ENCODE data around the gene CRLF3. TPM values are rescaled to one million over a fixed set of nuclear protein-coding genes. Genes with fewer than 3 reads are reported as not detected.
"Not testable (repeated sequence)": the region's sequence is repeated elsewhere in the genome, so short reads cannot be mapped to it uniquely, and the experiment has no call there.

Gene CRLF3, protein sequence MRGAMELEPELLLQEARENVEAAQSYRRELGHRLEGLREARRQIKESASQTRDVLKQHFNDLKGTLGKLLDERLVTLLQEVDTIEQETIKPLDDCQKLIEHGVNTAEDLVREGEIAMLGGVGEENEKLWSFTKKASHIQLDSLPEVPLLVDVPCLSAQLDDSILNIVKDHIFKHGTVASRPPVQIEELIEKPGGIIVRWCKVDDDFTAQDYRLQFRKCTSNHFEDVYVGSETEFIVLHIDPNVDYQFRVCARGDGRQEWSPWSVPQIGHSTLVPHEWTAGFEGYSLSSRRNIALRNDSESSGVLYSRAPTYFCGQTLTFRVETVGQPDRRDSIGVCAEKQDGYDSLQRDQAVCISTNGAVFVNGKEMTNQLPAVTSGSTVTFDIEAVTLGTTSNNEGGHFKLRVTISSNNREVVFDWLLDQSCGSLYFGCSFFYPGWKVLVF
- 15.7 TPM for total RNA-seq

GRCh38 chr17:30824356-30825145 is at the start of gene CRLF3:
Gene CRLF3, minus strand, starts transcription at chr17:30824692. Its CDS starts 41 bp downstream, at chr17:30824651.
- DNase-seq = peak; percentile 92

GRCh38 chr17:30869005-30869404 is 44.5 kb upstream of the CRLF3 start:
- DNase-seq = no peak

GRCh38 chr17:30864636-30865035 is 40.1 kb upstream of the CRLF3 start:
- no peak for DNase-seq

GRCh38 chr17:30858556-30859250 is 34.2 kb upstream of the CRLF3 start:
- no peak for DNase-seq

GRCh38 chr17:30854146-30854545 is 29.7 kb upstream of the CRLF3 start:
- DNase-seq = no peak

GRCh38 chr17:30848021-30848420 is 23.5 kb upstream of the CRLF3 start:
- no peak for DNase-seq

DNA sequence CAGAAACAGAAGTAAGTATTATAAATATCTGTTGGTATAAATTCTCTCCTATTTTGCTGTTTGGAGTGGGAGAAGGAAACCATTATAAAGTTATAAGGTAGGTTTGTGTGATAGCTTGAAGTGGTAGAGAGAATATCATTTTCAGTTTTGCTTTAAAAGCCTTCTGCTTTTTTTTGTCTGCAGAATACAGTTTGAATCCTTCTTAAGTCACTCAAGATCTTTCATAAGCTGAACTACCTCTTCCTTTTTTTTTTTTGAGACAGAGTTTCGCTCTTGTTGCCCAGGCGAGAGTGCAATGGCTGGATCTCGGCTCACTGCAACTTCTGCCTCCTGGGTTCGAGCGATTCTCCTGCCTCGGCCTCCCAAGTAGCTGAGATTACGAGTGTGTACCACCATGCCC is 16.3 kb upstream of the CRLF3 start:
- no peak for DNase-seq

DNA sequence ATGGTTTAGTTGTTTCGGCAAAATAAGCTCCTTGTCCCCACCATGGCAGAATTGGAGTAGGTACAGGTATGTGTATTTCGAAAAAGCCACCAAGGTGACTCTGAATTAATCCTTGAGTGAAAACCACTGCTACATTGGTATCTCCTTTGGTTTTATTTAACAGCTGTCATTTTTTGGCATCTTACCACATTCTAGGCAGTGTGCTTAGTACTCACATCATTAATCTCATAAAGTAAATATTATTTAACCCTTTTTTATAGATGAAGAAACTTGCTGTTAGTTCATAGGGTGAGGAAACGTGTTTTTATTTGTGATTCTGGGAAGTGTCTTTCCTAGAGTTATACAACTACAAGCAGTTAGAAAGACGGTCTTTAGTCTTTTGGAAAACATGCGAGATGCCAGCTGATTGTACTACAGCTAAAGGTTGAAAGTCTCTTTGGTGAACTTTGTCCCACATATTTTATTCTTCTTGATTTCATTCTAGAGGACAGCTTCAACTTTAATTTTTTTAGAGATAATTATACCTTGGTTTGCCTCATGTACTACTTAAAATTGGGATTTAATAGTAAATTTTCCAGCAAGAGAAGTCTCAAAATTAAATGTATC is 13.8 kb upstream of the CRLF3 start:
- no peak for DNase-seq

DNA sequence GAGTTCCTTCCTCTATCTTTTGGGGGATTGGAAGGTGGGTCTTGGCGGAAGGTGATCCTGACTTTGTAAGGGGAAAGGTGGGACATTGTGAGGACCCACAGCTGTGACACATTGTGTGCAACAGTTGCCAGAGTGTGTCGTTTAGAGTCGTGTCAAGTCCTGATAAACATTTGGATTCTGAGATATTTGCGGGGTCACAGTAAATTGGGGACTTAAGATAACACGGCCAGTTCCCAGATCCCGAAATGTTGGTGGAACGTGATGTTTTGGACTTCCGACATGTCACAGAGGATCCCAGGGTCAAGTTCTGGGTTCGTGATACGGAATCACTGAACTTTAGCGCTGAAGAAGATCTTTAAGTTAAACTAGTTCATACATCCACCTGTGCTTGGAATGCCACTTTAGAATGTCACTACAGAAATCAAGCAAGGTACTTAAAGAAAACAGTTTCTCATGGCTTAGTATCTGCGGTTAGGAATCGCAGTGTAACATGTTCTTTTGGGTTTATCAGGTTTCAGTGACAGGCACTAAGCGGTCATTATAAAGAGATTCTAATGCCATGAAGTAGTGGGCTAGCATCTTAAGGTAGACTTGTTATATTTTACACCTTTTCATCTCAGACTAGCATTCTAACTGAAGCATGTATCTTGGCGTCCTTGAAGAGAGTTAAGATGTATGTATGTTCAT is 8.1 kb upstream of the CRLF3 start:
- no peak for DNase-seq

- DNase-seq = peak; percentile 84
Observed at GRCh38 chr17:30831663-30832437, 7.4 kb upstream of the CRLF3 start, which contains the start of gene ATAD5. Gene ATAD5, plus strand, starts transcription at chr17:30831966. Its CDS starts 382 bp downstream, at chr17:30832348.

- DNase-seq = no peak
Observed at GRCh38 chr17:30831257-30831656, 6.8 kb upstream of the CRLF3 start.

DNA sequence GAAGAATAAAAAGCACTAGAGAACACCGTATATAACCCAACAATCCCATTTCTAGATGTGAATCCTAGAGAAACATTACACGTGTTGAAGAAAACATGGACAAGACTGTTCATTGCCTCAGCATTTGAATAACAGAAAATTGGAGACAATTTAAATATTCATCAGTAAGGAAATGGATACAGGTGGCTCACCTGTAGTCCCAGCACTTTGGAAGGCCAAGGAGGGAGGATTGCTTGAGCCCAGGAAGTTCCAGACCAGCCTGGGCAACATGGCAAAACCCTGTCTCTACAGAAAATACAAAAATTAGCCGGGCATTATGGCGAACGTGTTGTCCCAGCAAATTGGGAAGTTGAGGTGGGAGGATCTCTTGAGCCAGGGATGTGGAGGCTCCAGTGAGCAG is 4.5 kb upstream of the CRLF3 start:
- DNase-seq = no peak

- DNase-seq = no peak
Observed at GRCh38 chr17:30827082-30827481, 2.6 kb upstream of the CRLF3 start.

- no peak for DNase-seq
Observed at GRCh38 chr17:30824002-30824355, 513 bp downstream of the CRLF3 start.

GRCh38 chr17:30823421-30823820 is 1.1 kb downstream of the CRLF3 start:
- DNase-seq = no peak

- not testable (repeated sequence) for DNase-seq
Observed at GRCh38 chr17:30822919-30823318, 1.6 kb downstream of the CRLF3 start.

GRCh38 chr17:30821871-30822723 is 2.4 kb downstream of the CRLF3 start:
- no peak for DNase-seq

DNA sequence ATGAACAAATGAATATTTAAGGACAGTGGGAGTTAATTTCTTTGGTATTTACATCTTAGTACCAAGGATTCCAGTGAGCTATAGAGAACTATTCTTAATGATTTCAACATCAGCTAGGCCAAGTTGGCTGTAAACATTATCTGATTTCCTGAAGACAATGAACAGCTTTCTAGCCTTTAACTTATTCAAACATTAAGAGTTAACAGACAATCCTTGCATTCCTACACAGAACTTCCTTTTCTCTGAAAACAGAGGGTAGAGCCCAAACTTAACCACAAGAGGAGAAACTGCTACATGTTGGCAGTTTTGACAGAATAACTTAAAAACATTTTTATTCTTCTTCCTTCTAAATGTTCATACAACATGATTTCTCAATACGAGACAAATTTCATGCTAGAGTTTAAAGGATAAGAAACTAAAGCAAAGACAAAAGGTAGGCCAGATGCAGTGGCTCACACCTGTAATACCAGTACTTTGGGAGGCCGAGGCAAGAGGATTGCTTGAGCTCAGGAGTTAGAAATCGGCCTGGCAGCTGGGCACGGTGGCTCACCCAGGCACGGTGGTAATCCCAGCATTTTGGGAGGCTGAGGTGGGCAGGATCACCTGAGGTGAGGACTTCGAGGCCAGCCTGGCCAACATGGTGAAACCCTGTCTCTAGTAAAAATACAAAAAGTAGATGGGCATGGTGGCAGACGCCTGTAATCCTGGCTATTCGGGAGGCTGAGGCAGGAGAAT is 4.4 kb downstream of the CRLF3 start:
- DNase-seq = no peak

- DNase-seq = no peak
Observed at GRCh38 chr17:30816165-30816564, 8.3 kb downstream of the CRLF3 start.

Data from skin of body (tissue), 2 donors.